Neutrophil (primary cell): ENCODE measurements around the gene LGALS16.
"Not testable (repeated sequence)": the region's sequence is repeated elsewhere in the genome, so short reads cannot be mapped to it uniquely, and the experiment has no call there.

Experiments
- H3K27ac ChIP-seq: fragments of 200-600 bp; sonication (generic); 2 replicates; pipeline ENCODE4 v1.5.1; 2016; ENCODE audit warnings: mild to moderate bottlenecking, moderate library complexity
- H3K27me3 ChIP-seq: fragments of 200-600 bp; sonication (generic); 2 replicates; pipeline ENCODE4 v1.6.0; 2016; ENCODE audit warnings: mild to moderate bottlenecking
- H3K36me3 ChIP-seq: fragments of 200-600 bp; sonication (generic); 2 replicates; pipeline ENCODE4 v1.5.1; 2017
- H3K4me1 ChIP-seq, 2 experiments: fragments of 200-600 bp in 1 of 2; sonication (generic) in 1 of 2; 1 replicate in 1 of 2; 2 replicates in 1 of 2; pipeline versions ENCODE4 v1.5.1 to v1.6.1; 2013 to 2016; ENCODE audit warnings: low read depth in 1 of 2, low read length in 1 of 2, mild to moderate bottlenecking in 1 of 2, moderate library complexity in 1 of 2; ENCODE audit not compliant: control insufficient read depth in 1 of 2, insufficient read depth in 1 of 2
- H3K4me3 ChIP-seq, 2 experiments: fragments of 200-600 bp in 1 of 2; sonication (generic) in 1 of 2; 1 replicate in 1 of 2; 2 replicates in 1 of 2; pipeline ENCODE4 v1.5.1; 2013 to 2016; ENCODE audit warnings: low read depth in 1 of 2, low read length in 1 of 2, mild to moderate bottlenecking in 1 of 2, moderate library complexity in 1 of 2
- H3K9me3 ChIP-seq: fragments of 200-600 bp; sonication (generic); 2 replicates; pipeline ENCODE4 v1.5.1; 2016
- TF ChIP-seq, protein P1 (sequence below): fragments of 200-600 bp; sonication (generic); IDR thresholded peaks from 2 replicates; pipeline ENCODE4 v1.5.1; 2016; ENCODE audit warnings: antibody characterized with exemption

Gene LGALS16

DNA sequence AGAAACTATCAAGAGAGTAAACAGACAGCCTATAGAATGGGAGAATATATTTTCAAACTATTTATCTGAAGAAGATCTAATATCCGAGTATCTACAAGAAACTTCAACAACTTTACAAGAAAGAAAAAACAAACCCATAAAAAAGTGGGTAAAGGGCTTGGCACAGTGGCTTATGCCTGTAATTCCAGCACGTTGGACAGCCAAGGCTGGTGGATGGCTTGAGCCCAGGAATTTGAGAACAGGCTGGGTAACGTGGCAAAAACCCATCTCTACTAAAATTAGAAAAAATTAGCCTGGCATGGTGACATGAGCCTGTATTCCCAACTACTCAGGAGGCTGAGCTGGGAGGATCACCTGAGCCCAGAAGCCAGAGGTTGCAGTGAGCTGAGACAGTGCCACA is 7.8 kb upstream of the LGALS16 start:
- H3K27me3 ChIP-seq: peaks cover 12% of the 10 kb centered on the region

DNA sequence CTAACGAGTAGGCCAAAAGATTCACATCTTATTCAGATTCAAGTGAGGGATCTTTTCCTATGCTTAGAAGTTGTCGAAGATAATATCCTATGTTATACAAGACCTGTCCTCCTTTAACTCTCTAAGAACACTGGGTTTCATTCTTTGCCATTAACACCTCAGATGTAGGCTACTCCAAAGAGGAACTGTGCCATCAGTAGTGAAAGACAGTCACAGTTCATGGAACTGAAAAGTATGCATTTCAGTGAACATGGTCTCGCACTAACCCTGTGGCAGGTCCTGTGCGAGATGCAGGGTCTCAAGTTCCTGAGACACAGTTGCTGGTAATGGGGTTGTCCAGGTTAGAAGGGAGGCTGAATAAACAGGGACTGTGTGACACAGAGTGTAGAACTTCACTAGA is 4.1 kb downstream of the LGALS16 start:
- H3K4me3 ChIP-seq: no peak overlapping the region
- no peaks in the 10 kb centered on the region for H3K4me1 ChIP-seq
- H3K9me3 ChIP-seq: no peaks in the 10 kb centered on the region
- no peaks in the 10 kb centered on the region for H3K36me3 ChIP-seq
- peaks cover 34% of the 10 kb centered on the region for H3K27me3 ChIP-seq
- no peak overlapping the region for H3K27ac ChIP-seq
- TF ChIP-seq, protein P1, sequence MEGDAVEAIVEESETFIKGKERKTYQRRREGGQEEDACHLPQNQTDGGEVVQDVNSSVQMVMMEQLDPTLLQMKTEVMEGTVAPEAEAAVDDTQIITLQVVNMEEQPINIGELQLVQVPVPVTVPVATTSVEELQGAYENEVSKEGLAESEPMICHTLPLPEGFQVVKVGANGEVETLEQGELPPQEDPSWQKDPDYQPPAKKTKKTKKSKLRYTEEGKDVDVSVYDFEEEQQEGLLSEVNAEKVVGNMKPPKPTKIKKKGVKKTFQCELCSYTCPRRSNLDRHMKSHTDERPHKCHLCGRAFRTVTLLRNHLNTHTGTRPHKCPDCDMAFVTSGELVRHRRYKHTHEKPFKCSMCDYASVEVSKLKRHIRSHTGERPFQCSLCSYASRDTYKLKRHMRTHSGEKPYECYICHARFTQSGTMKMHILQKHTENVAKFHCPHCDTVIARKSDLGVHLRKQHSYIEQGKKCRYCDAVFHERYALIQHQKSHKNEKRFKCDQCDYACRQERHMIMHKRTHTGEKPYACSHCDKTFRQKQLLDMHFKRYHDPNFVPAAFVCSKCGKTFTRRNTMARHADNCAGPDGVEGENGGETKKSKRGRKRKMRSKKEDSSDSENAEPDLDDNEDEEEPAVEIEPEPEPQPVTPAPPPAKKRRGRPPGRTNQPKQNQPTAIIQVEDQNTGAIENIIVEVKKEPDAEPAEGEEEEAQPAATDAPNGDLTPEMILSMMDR: no peak

More for the DNA sequence above, 7.8 kb upstream of the LGALS16 start:
- H3K27ac ChIP-seq: no peak overlapping the region
- TF ChIP-seq, protein P1: no peak
- no peaks in the 10 kb centered on the region for H3K36me3 ChIP-seq
- H3K9me3 ChIP-seq: no peaks in the 10 kb centered on the region
- no peak overlapping the region for H3K4me3 ChIP-seq
- no peaks in the 10 kb centered on the region for H3K4me1 ChIP-seq

DNA sequence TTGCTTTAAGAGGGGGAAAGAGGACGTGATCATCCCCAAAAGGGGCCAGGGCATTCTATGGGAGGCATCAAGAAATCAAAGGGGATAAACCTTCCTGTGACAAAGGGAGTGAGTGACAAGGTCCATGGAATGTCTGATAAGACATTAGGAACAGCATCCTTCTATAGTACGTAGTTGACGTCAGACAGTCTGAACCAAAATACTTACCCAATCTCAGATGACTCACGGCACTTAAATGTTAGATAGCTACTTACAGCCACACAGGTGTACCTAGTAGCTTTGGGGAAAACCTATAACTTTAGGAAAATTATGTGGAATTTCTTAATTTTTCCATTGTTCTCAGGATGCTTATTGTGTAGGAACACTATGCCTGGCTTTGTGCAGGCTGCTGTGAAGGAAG is 4.9 kb downstream of the LGALS16 start:
- no peak overlapping the region for H3K4me3 ChIP-seq
- H3K36me3 ChIP-seq: no peaks in the 10 kb centered on the region
- TF ChIP-seq, protein P1: no peak
- no peaks in the 10 kb centered on the region for H3K4me1 ChIP-seq
- no peak overlapping the region for H3K27ac ChIP-seq
- H3K27me3 ChIP-seq: peaks cover 33% of the 10 kb centered on the region
- no peaks in the 10 kb centered on the region for H3K9me3 ChIP-seq

DNA sequence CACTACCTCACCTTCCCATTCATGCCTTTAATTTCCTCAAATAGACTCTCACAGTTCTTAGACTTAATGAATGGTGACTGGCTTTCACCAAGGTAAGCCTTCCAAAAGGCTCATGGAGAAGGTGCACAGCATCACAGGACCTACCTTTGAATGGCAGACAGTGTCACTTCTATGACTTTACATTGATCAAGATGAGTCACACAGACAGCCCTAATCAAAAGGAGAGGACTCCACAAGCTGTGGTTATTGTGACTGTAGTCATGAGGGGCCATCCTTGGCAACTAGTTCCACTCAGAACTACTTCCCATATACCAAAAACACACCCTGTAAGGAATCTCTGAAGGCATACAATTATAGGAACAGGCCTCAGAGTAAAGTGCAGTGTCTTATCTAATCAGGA is 5.9 kb downstream of the LGALS16 start:
- Histone ChIP-seq H3K4me3 (no peak overlapping the region), H3K27ac (no peak overlapping the region), H3K27me3 (peaks cover 31% of the 10 kb centered on the region), H3K36me3 (no peaks in the 10 kb centered on the region), H3K9me3 (no peaks in the 10 kb centered on the region), H3K4me1 (no peaks in the 10 kb centered on the region)
- TF ChIP-seq, protein P1: no peak

DNA sequence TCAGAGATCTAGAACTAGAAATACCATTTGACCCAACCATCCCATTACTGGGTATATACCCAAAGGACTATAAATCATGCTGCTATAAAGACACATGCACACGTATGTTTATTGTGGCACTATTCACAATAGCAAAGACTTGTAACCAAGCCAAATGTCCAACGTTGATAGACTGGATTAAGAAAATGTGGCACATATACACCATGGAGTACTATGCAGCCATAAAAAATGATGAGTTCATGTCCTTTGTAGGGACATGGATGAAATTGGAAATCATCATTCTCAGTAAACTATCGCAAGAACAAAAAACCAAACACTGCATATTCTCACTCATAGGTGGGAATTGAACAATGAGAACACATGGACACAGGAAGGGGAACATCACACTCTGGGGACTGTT is 14.1 kb downstream of the LGALS16 start:
- H3K4me3 ChIP-seq, H3K36me3 ChIP-seq, H3K4me1 ChIP-seq, H3K27ac ChIP-seq, H3K9me3 ChIP-seq: not testable (repeated sequence)
- H3K27me3 ChIP-seq: peaks cover 34% of the 10 kb centered on the region

DNA sequence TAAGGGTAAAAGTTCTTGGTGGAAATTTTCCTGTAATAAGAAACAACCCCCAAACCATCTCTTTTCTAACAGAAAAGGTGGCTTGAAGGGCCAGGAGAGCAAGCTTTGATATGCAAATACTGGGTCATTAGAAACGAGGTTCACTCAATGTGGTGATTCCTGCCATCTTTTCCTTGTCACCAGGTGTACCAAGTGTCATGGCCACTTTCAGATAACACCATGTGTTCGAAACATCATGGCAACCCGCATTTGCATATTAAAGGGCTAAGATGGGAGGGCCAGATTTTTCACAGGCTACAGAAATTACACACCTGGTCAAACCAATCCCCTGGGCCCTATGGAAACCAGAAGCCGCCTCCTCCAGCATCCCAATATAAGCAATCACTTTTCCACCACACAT is 15.3 kb downstream of the LGALS16 start:
- Histone ChIP-seq H3K4me3 (no peak overlapping the region), H3K9me3 (no peaks in the 10 kb centered on the region), H3K27ac (no peak overlapping the region), H3K27me3 (peaks cover 45% of the 10 kb centered on the region), H3K36me3 (no peaks in the 10 kb centered on the region), H3K4me1 (no peaks in the 10 kb centered on the region)
- TF ChIP-seq, protein P1: no peak
